HCT116 (cell line): ENCODE measurements around the gene EEF1G. TPM values are rescaled to one million over a fixed set of nuclear protein-coding genes. Genes with fewer than 3 reads are reported as not detected.
A peak's percentile ranks its signal among the peaks of the same experiment; 100 is the strongest.

ENCODE experiments used
- ATAC-seq: fragments of 200-7000 bp; cut with Tn5 transposase; 2 replicates; pipeline ENCODE4 v1.9.1; 2020; ENCODE audit warnings: mild to moderate bottlenecking, moderate library complexity
- BruUV-seq: library from RNA; stranded (reverse); fragments of 400-500 nt; replicated peaks from 2 replicates; lab custom pipeline; 2021; lab: Mats Ljungman, UMichigan
- CTCF ChIA-PET: fragments of 300-600 bp; sonication (Branson Sonifier 250); formaldehyde crosslinking; loops from one replicate; lab custom pipeline; 2021; ENCODE audit warnings: antibody characterized with exemption; lab: Charles Lee
- POLR2A ChIA-PET: fragments of 300-600, 350-600 bp; sonication (Branson Sonifier 250); formaldehyde crosslinking; loops from one replicate; lab custom pipeline; 2021; ENCODE audit warnings: antibody characterized with exemption; lab: Charles Lee
- RAD21 ChIA-PET, 2 experiments: fragments of 300-600 bp; sonication (Branson Sonifier 250); formaldehyde crosslinking; loops; one replicate each; lab custom pipeline; 2023; ENCODE audit warnings: low total read pairs in 2 of 2; ENCODE audit not compliant: uncharacterized antibody in 2 of 2, unreplicated experiment in 2 of 2, low non-redundant PET in 1 of 2; lab: Charles Lee
- DNase-seq: peaks from one replicate; pipeline ENCODE4 v3.0.0-alpha.2; 2010; ENCODE audit warnings: low read depth, low spot score
- H2AFZ ChIP-seq: fragments of 200-600 bp; shearing (Covaris generic), sonication (generic); 2 replicates; pipeline ENCODE4 v1.6.1; 2017; ENCODE audit warnings: low read depth, mixed run types, mixed read lengths, antibody characterized with exemption, low read length; ENCODE audit not compliant: poor library complexity, severe bottlenecking
- H3K27ac ChIP-seq: 2 replicates; pipeline ENCODE4 v1.5.1; 2012; ENCODE audit warnings: low read depth, low read length
- H3K27me3 ChIP-seq: fragments of 200-600 bp; sonication (generic); 2 replicates; pipeline ENCODE4 v1.6.1; 2016; ENCODE audit warnings: mixed run types, low read length, mixed read lengths; ENCODE audit not compliant: insufficient read depth
- H3K36me3 ChIP-seq, 2 experiments: fragments of 200-500 bp in 1 of 2; fragments of 200-600 bp in 1 of 2; sonication (Bioruptor generic) in 1 of 2; sonication (generic) in 1 of 2; 2 replicates each; pipeline versions ENCODE4 v1.5.1 to v1.6.1; 2014 to 2016; ENCODE audit warnings: low read length in 2 of 2, inconsistent platforms in 1 of 2, mixed read lengths in 1 of 2, mixed run types in 1 of 2; ENCODE audit not compliant: insufficient read depth in 2 of 2, control insufficient read depth in 1 of 2
- H3K4me1 ChIP-seq, 2 experiments: fragments of 200-600 bp in 1 of 2; sonication (generic) in 1 of 2; 2 replicates each; pipeline versions ENCODE4 v1.5.1 to v1.6.1; 2012 to 2017; ENCODE audit warnings: low read length in 2 of 2, inconsistent platforms in 1 of 2, mild to moderate bottlenecking in 1 of 2, mixed read lengths in 1 of 2, mixed run types in 1 of 2, moderate library complexity in 1 of 2; ENCODE audit not compliant: insufficient read depth in 2 of 2, control insufficient read depth in 1 of 2
- H3K4me2 ChIP-seq: fragments of 200-600 bp; sonication (generic); 2 replicates; pipeline ENCODE4 v1.6.1; 2017; ENCODE audit warnings: mixed run types, low read length, mixed read lengths
- H3K4me3 ChIP-seq, 2 experiments: fragments of 200-600 bp in 1 of 2; sonication (generic) in 1 of 2; replicated peaks in 1 of 2; 2 replicates each; pipeline ENCODE4 v1.5.1; 2011 to 2016; ENCODE audit warnings: low read length in 2 of 2, control low read depth in 1 of 2, low read depth in 1 of 2, mild to moderate bottlenecking in 1 of 2, mixed read lengths in 1 of 2, mixed run types in 1 of 2
- H3K79me2 ChIP-seq: fragments of 200-600 bp; sonication (generic); 2 replicates; pipeline ENCODE4 v1.6.1; 2017; ENCODE audit warnings: mild to moderate bottlenecking, mixed run types, low read length, moderate library complexity, mixed read lengths; ENCODE audit not compliant: insufficient read depth
- H3K9ac ChIP-seq: fragments of 200-600 bp; sonication (generic); 2 replicates; pipeline ENCODE4 v1.6.1; 2016; ENCODE audit warnings: low read length, mixed read lengths
- H3K9me2 ChIP-seq: fragments of 200-600 bp; sonication (generic), shearing (Covaris generic); 2 replicates; pipeline ENCODE4 v1.6.1; 2017; ENCODE audit warnings: mixed run types, mild to moderate bottlenecking, moderate library complexity; ENCODE audit not compliant: insufficient read depth
- H3K9me3 ChIP-seq, 2 experiments: fragments of 200-500 bp in 1 of 2; fragments of 200-600 bp in 1 of 2; sonication (Bioruptor generic) in 1 of 2; sonication (generic) in 1 of 2; 2 replicates each; pipeline ENCODE4 v1.6.1; 2014 to 2017; ENCODE audit warnings: low read length in 2 of 2, mixed read lengths in 2 of 2, inconsistent platforms in 1 of 2, low read depth in 1 of 2, mild to moderate bottlenecking in 1 of 2, mixed run types in 1 of 2, moderate library complexity in 1 of 2; ENCODE audit not compliant: control insufficient read depth in 1 of 2, insufficient read depth in 1 of 2
- H4K20me1 ChIP-seq: fragments of 200-600 bp; sonication (generic), shearing (Covaris generic); 2 replicates; pipeline ENCODE4 v1.6.1; 2017; ENCODE audit warnings: mixed run types, mild to moderate bottlenecking, moderate library complexity; ENCODE audit not compliant: insufficient read depth
- CEBPB ChIP-seq: IDR thresholded peaks from 2 replicates; pipeline ENCODE4 v1.6.1; 2012; ENCODE audit warnings: low read depth
- EGR1 ChIP-seq: IDR thresholded peaks from 2 replicates; pipeline ENCODE4 v1.6.1; 2012; ENCODE audit warnings: low read depth
- EZH2phosphoT487 ChIP-seq: fragments of 200-600 bp; IDR thresholded peaks from 2 replicates; pipeline ENCODE4 v1.6.1; 2018; ENCODE audit warnings: antibody characterized with exemption, borderline replicate concordance
- SRF ChIP-seq: IDR thresholded peaks from 2 replicates; pipeline ENCODE4 v1.6.1; 2012; ENCODE audit warnings: low read depth
- intact Hi-C: fragments of 100-400 bp; cut with micrococcal nuclease; formaldehyde crosslinking; loops from 2 replicates; pipeline ENCODE4 v1.10.0; 2022
- total RNA-seq: library from RNA; stranded (reverse); gene quantifications from one replicate; pipeline ENCODE4 v1.2.1, GENCODE V29; 2021; ENCODE audit not compliant: unreplicated experiment
- TF ChIP-seq, protein P1 (sequence below): IDR thresholded peaks from 2 replicates; pipeline ENCODE4 v1.6.1; 2012
- TF ChIP-seq, protein P2 (sequence below): IDR thresholded peaks from 2 replicates; pipeline ENCODE4 v1.6.1; 2012
- TF ChIP-seq, protein P3 (sequence below), 3 experiments: fragments of 200-600 bp in 1 of 3; sonication (generic) in 1 of 3; IDR thresholded peaks in 2 of 3; conservative IDR thresholded peaks in 1 of 3; 2 replicates each; pipeline ENCODE4 v1.5.1; 2012 to 2017; ENCODE audit warnings: low read depth in 2 of 3, low read length in 2 of 3, antibody characterized with exemption in 1 of 3, borderline replicate concordance in 1 of 3, control low read depth in 1 of 3, mild to moderate bottlenecking in 1 of 3, mixed read lengths in 1 of 3, mixed run types in 1 of 3, moderate library complexity in 1 of 3; ENCODE audit not compliant: insufficient read depth in 1 of 3

Gene EEF1G
- total RNA-seq, 1 experiment from 2014 or later, result 1,901 TPM

DNA sequence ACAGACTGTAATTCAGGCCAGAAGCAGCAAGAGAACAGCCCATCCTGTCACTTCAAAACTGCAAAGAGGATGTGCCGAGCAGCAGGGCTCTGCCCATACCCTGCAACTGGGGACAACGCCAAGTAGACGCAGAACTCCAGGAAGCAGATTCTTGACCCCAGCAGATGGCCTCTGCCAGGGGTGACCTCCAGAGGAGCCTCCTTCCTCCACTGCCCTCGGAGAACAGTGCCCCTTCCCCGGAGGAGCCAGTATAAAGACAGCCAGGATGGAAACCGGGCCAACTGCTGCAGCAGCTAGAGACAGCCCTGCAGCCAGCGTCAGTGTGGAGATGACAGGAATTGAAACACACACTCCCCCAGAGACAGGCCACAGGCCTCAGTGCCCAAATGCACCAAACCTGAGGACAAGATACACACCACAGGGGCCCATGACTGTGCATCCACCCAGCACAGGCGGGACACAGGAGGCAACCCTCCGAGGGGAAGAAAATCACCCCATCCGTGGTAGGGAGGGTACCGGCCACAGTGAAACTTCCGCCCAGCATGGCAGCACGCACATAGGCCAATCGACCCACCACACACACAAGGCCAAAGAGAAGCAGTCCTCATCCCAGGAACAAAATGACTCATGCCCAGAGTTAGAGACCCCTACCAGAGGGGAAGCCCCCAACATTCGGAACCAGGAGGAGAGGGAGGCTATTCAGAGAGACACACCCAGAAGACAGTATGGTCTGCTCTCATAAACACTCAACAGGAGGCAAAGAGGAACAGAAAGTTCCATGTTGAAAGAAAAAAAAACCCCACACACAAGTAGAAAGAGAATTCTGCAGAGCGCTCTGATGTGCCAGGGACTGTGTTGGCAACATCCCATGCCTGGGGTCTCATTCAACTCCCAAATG lies 32.6 kb downstream of the EEF1G start:
- DNase-seq (no peak), ATAC-seq (no peak)
- RAD21 ChIA-PET, result no interaction called here
- H2AFZ ChIP-seq, result no peak overlapping the region
- no TSS peak for BruUV-seq
- H3K9me2 ChIP-seq, result no peaks in the 10 kb centered on the region
- CTCF ChIA-PET, result interaction anchor here (2.5 to 3.6 kb wide), 2 partner anchors 117 kb away, joined by 34 to 62 read pairs; no protein-coding TSS in a partner anchor
- H3K9me3 ChIP-seq, result no peaks in the 10 kb centered on the region
- no peaks in the 10 kb centered on the region for H3K27me3 ChIP-seq
- intact Hi-C loops, result no loop called here
- peaks cover 97% of the 10 kb centered on the region for H3K79me2 ChIP-seq
- TF ChIP-seq, protein P1, sequence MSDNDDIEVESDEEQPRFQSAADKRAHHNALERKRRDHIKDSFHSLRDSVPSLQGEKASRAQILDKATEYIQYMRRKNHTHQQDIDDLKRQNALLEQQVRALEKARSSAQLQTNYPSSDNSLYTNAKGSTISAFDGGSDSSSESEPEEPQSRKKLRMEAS, result no peak
- TF ChIP-seq, protein P2, sequence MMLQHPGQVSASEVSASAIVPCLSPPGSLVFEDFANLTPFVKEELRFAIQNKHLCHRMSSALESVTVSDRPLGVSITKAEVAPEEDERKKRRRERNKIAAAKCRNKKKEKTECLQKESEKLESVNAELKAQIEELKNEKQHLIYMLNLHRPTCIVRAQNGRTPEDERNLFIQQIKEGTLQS, result no peak
- TF ChIP-seq EGR1 (no peak), EZH2phosphoT487 (no peak), SRF (no peak), CEBPB (no peak)
- TF ChIP-seq, protein P3, sequence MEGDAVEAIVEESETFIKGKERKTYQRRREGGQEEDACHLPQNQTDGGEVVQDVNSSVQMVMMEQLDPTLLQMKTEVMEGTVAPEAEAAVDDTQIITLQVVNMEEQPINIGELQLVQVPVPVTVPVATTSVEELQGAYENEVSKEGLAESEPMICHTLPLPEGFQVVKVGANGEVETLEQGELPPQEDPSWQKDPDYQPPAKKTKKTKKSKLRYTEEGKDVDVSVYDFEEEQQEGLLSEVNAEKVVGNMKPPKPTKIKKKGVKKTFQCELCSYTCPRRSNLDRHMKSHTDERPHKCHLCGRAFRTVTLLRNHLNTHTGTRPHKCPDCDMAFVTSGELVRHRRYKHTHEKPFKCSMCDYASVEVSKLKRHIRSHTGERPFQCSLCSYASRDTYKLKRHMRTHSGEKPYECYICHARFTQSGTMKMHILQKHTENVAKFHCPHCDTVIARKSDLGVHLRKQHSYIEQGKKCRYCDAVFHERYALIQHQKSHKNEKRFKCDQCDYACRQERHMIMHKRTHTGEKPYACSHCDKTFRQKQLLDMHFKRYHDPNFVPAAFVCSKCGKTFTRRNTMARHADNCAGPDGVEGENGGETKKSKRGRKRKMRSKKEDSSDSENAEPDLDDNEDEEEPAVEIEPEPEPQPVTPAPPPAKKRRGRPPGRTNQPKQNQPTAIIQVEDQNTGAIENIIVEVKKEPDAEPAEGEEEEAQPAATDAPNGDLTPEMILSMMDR (IDR thresholded peaks at IDR 0.05 in 2 of 3, conservative IDR thresholded peaks at IDR 0.05 in 1 of 3; ENCODE audit: borderline replicate concordance in 1 of 3, insufficient read depth in 1 of 3, low read depth in 2 of 3, low read length in 2 of 3), result no peak
- H3K27ac ChIP-seq, result peak overlapping the region; percentile 24; the same call in 1 of the 2 replicates
- peaks cover 0 to 5% of the 10 kb centered on the region in 2 experiments; a peak in 1 of 4 replicates for H3K36me3 ChIP-seq
- H3K4me3 ChIP-seq, result no peak overlapping the region
- peaks cover 19% of the 10 kb centered on the region; the same call in 1 of the 2 replicates for H4K20me1 ChIP-seq
- peaks cover 61 to 75% of the 10 kb centered on the region in 2 experiments for H3K4me1 ChIP-seq
- peak overlapping the region; percentile 100 for H3K4me2 ChIP-seq
- H3K9ac ChIP-seq, result peak overlapping the region; percentile 100
- POLR2A ChIA-PET, result no interaction called here
